Measurements from ENCODE around the gene PDE8A.
A peak's percentile ranks its signal among the peaks of the same experiment; 100 is the strongest.

PDE8A gene

GRCh38 chr15:84981711-84982300, at the start of gene PDE8A:
PDE8A (plus strand) TSS chr15:84981856; CDS start chr15:84982163, 307 bp downstream.
- DNase-seq (ENCODE audit: low read depth, low spot score), result peak; percentile 60

DNA sequence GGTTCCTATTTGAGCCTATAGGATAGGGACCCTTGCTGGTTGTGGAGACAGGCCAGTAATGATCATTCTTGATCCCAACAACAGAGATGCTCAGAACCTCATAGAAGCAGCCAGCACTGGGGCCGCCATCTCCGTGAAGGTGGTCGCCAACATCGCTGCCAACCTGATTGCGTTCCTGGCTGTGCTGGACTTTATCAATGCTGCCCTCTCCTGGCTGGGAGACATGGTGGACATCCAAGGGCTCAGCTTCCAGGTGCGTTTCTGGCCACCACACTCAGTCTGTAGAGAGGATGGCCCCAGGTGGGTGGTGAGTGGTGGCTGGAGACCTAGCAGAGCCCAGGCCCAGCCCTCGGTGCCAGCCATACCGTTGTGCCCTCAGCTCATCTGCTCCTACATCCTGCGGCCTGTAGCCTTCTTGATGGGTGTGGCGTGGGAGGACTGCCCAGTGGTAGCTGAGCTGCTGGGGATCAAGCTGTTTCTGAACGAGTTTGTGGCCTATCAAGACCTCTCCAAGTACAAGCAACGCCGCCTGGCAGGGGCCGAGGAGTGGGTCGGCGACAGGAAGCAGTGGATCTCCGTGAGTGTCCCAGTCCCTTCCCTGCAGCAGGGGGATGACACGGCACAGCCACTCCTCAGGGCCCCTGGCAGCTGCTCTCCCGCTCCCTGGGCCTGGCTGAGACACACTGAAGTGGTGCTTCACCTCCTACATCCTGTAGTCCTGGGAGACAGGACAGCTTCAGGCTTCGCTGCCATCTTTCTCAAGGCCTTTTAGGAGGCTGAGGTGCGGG, 46.5 kb upstream of the PDE8A start:
- DNase-seq (ENCODE audit: low read depth, low spot score), result peak; percentile 47

DNA sequence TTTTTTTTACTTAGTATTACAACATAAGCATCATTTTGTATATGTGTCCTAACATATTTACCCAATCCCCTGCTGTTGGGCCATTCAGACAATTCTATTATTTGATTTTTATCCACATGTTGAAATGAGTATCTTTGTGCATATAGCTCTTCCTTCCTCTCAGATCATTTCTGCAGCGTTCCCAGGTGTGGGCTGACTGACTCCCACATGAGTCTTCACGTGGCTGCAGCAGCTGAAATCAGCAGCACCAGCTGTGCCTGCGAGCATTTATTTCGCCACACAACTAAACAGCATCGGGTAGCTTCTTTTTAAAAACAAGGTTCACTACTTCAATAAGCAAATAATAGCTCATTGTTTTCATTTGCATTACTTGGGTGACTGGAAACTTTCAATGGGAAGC, 44.5 kb upstream of the PDE8A start:
- no peak for DNase-seq (ENCODE audit: low read depth, low spot score)

GRCh38 chr15:84938726-84939125, 42.9 kb upstream of the PDE8A start:
- DNase-seq (ENCODE audit: low read depth, low spot score), result no peak

DNA sequence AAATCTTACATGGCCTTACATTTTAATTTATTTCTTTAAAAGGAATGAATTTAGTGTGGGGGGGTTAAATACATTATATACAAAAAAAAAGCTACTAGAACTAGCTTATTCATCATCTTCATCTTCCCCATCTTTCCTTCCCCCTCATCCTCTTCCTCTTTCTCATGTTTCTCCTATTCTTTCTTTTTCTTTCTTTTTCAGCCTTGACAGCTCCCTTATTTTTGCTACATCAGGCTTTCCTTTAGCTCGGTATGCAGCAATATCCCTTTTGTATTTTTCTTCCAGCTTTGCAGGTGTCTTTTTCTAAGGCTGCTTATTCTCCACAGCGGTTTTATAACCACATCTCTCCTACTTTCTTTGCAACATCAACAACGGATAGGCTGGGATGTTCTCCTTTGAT, 41.3 kb upstream of the PDE8A start:
- no peak for DNase-seq (ENCODE audit: low read depth, low spot score)

- DNase-seq (ENCODE audit: low read depth, low spot score), result no peak
Observed at GRCh38 chr15:84942456-84942855, 39.2 kb upstream of the PDE8A start.

- DNase-seq (ENCODE audit: low read depth, low spot score), result peak; percentile 37
Observed at GRCh38 chr15:84944311-84944710, 37.3 kb upstream of the PDE8A start.

- no peak for DNase-seq (ENCODE audit: low read depth, low spot score)
Observed at GRCh38 chr15:84944861-84945260, 36.8 kb upstream of the PDE8A start.

GRCh38 chr15:84946772-84947489, 34.7 kb upstream of the PDE8A start:
- no peak for DNase-seq (ENCODE audit: low read depth, low spot score)

DNA sequence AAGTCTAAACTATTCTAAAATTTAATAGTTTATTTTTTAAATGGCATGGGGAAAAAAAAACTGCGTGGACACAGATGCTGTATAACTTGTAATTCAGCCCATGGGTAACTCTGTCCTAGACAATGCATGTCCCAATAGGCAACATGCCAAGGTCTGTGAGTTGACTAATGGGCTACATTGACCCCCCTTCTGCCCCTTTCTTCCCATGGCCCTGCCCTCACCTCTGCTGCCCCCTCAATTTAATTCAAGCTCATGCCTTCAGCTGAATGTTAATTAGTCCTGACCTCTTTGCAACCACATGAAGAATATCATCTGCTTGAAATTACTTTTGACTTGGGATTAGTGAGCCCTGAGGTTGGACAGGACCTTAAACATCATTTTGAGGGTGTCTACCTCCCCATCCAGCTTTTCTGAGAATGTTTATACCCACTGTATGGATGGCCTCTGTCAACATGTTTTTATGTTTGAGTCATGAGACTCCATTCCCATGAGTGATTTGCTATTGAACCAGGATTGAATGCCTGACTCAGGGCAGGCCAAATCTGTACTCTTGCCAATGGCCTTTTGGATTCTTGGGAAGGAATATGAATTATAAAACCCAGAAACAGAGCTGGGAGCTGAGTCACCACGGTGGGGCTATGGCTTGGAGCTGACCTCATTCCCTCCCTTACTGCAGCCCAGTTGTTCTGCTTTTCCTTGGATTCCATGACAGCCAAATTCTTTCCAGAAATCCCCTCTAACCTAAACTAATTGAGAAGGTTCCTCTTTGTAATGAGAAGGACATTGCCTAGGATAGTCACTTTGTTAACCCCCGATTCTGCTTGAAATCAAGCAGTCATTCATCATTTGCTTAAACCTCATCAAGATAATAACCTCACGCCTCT, 33.5 kb upstream of the PDE8A start:
- DNase-seq (ENCODE audit: low read depth, low spot score), result no peak

- no peak for DNase-seq (ENCODE audit: low read depth, low spot score)
Observed at GRCh38 chr15:84949043-84949442, 32.6 kb upstream of the PDE8A start.

GRCh38 chr15:84949845-84950569, 31.6 kb upstream of the PDE8A start:
- DNase-seq (ENCODE audit: low read depth, low spot score), result no peak

- DNase-seq (ENCODE audit: low read depth, low spot score), result no peak
Observed at GRCh38 chr15:84950570-84951111, 31.0 kb upstream of the PDE8A start.

DNA sequence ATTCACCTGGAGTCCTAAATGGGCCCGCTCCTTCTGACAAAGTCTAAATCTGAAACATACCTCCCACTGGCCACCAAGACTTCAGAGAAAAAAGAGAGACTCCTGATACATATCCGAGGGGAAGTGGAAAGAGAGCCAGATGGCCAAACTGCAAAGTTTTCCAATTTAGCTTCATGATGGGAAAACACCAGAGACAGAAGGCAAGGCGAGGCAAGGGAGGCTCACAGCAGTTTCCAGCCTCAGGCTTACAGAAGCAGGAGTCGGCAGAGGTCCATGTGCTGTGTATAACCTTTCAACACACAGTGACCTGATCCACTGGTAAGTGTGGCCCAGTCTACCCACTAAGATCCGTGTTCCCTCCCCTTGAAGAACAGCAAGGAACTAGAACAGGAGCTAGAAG, 29.9 kb upstream of the PDE8A start:
- no peak for DNase-seq (ENCODE audit: low read depth, low spot score)

GRCh38 chr15:84953136-84953535, 28.5 kb upstream of the PDE8A start:
- DNase-seq (ENCODE audit: low read depth, low spot score), result no peak

DNA sequence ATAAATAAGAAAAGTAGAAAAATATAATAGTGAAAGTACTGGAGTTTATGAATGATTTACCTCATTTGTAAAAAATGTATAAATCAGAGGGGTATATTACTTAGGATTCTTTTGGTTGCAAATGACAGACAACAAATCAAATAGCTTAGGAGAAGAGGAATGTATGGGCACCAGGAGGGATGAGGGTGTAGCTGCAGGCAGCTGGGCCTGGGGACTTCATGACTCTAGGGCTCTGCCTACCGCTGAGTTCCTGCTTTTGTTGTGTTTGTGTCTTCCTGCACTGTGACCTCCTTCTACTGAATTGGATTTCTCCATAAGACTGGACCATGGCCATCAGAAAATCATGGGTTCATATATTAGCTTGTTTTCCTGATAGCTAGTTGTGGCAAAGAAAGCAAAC, 27.9 kb upstream of the PDE8A start:
- DNase-seq (ENCODE audit: low read depth, low spot score), result no peak

GRCh38 chr15:84955089-84955848, 26.4 kb upstream of the PDE8A start:
- DNase-seq (ENCODE audit: low read depth, low spot score), result peak; percentile 71

GRCh38 chr15:84956199-84956598, 25.5 kb upstream of the PDE8A start:
- DNase-seq (ENCODE audit: low read depth, low spot score), result no peak

DNA sequence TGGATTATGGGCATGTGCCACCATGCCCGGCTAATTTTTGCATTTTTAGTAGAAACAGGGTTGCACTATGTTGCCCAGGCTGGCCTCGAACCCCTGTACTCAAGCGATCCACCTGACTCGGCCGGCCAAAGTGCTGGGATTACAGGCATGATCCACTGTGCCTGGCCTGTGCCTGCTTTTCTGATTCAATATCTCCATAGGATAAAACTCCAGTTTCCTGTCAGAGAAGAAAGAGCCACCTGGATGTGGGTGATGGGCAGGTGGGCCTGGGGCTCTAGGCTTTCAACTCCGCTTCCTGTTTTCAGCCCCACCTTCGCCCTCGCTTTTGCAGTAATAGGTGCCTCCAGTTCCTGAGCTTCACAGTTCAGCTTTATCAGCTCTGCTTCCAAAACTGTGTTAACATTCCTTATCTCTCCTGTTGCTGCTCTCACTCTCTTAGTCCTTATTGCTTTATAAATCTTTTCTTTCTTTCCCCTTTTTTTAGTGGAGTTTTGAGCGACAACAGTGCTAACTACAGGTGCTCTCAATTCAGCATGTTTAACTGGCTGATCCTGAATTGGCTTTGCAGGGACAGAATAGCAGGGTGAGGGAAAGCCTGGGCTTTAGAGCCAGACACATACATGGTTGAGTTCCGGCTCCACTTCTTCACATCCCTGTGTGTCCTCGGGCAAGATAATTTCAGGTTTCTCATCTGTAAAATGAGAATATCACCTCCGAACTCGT, 21.1 kb upstream of the PDE8A start:
- DNase-seq (ENCODE audit: low read depth, low spot score), result peak; percentile 43

Measured in ELF-1 (cell line).